ENCODE measurements around the gene EXT2. TPM values are rescaled to one million over a fixed set of nuclear protein-coding genes. Genes with fewer than 3 reads are reported as not detected.

The EXT2 gene
- total RNA-seq, 3 donors from 2014 or later (not counting 1 experiment from before 2014, with no cell fraction given) = 44.2 to 50.3 (median 45.8) TPM

DNA sequence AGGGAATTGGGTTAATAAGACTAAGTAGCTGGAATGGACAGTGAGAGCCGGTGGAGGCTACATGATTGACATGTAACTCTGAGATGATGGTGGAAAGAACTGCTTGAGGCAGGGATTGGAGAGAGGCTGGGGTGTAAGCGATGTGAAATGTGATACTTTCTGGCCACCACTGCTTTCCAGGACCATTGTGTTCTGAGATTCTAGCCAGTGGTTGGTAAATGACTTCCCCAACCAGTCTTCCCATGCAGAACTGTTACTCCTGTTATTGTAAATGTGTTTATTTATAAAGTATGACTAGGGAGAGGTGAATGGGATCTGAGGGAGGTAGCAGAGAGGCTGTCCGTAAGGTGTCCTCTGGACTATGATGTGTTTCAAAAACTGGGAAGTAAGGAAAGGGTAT, 18.1 kb downstream of the EXT2 start:
- H3K27ac ChIP-seq (ENCODE audit: low read length) = no peak overlapping the region
- no peak overlapping the region for H3K27ac Mint-ChIP-seq
- intact Hi-C loops (cut with micrococcal nuclease) = no loop called here
- no peaks in the 10 kb centered on the region for H3K9me3 Mint-ChIP-seq
- no peaks in the 10 kb centered on the region for H3K27me3 Mint-ChIP-seq (ENCODE audit: low read depth in 2 of 2)
- TF ChIP-seq, protein P1, sequence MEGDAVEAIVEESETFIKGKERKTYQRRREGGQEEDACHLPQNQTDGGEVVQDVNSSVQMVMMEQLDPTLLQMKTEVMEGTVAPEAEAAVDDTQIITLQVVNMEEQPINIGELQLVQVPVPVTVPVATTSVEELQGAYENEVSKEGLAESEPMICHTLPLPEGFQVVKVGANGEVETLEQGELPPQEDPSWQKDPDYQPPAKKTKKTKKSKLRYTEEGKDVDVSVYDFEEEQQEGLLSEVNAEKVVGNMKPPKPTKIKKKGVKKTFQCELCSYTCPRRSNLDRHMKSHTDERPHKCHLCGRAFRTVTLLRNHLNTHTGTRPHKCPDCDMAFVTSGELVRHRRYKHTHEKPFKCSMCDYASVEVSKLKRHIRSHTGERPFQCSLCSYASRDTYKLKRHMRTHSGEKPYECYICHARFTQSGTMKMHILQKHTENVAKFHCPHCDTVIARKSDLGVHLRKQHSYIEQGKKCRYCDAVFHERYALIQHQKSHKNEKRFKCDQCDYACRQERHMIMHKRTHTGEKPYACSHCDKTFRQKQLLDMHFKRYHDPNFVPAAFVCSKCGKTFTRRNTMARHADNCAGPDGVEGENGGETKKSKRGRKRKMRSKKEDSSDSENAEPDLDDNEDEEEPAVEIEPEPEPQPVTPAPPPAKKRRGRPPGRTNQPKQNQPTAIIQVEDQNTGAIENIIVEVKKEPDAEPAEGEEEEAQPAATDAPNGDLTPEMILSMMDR (IDR thresholded peaks at IDR 0.05) = no peak
- H3K36me3 Mint-ChIP-seq = peaks cover 23% of the 10 kb centered on the region
- no peak overlapping the region for H3K4me3 Mint-ChIP-seq
- no peak for ATAC-seq
- no peak for DNase-seq
- WGBS (ENCODE audit: insufficient coverage) = 99% methylated on average over 3 of the region's 3 CpGs
- peaks cover 56% of the 10 kb centered on the region for H3K36me3 ChIP-seq (ENCODE audit: control insufficient read depth, insufficient read depth, low read length)
- H3K4me3 ChIP-seq (ENCODE audit: low read length) = no peak overlapping the region
- H3K9me3 ChIP-seq (ENCODE audit: control insufficient read depth, insufficient read depth, low read length) = no peaks in the 10 kb centered on the region
- peaks cover 3% of the 10 kb centered on the region for H3K4me1 ChIP-seq (ENCODE audit: control insufficient read depth, insufficient read depth, low read length)
- H3K27me3 ChIP-seq (ENCODE audit: control insufficient read depth, insufficient read depth, low read length) = no peaks in the 10 kb centered on the region
- H3K4me1 Mint-ChIP-seq = peaks cover 9 to 20% of the 10 kb centered on the region in 2 donors

DNA sequence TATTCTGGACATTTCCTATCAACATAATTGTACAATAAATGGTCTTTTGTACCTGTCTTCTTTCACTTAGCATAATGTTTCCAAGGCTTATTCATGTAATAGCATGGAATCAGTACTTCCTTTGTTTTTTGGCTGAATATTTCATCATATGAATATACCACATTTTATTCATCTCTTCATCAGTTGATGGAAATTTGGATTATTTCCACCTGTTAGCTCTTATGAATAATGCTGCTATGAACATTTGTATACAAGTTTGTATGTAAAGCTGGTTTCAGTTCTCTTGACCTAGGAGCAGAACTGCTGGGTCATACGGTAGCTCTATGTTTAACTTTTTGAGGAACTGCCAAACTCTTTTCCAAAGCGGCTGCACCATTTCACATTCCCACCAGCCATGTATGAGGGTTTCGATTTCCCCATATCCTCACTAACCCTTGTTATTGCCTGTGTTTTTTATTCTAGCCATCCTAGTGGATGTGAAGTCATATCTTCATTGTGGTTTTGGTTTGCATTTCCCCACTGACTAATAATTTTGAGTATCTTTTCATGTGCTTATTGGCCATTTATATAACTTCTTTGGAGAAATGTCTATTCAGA, 20.9 kb downstream of the EXT2 start:
- WGBS (ENCODE audit: insufficient coverage) = 88% methylated on average over 1 of the region's 3 CpGs
- Mint-ChIP-seq H3K9me3 (no peaks in the 10 kb centered on the region), H3K4me1 (peaks cover 2 to 18% of the 10 kb centered on the region in 2 donors), H3K4me3 (no peak overlapping the region), H3K27me3 (ENCODE audit: low read depth in 2 of 2) (no peaks in the 10 kb centered on the region), H3K27ac (no peak overlapping the region), H3K36me3 (peaks cover 23% of the 10 kb centered on the region)
- Histone ChIP-seq H3K4me3 (ENCODE audit: low read length) (no peak overlapping the region), H3K27me3 (ENCODE audit: control insufficient read depth, insufficient read depth, low read length) (no peaks in the 10 kb centered on the region), H3K36me3 (ENCODE audit: control insufficient read depth, insufficient read depth, low read length) (peaks cover 57% of the 10 kb centered on the region), H3K9me3 (ENCODE audit: control insufficient read depth, insufficient read depth, low read length) (no peaks in the 10 kb centered on the region), H3K27ac (ENCODE audit: low read length) (no peak overlapping the region), H3K4me1 (ENCODE audit: control insufficient read depth, insufficient read depth, low read length) (no peaks in the 10 kb centered on the region)
- DNase-seq (no peak), ATAC-seq (no peak)
- TF ChIP-seq, protein P1 (IDR thresholded peaks at IDR 0.05) = no peak
- intact Hi-C loops (cut with micrococcal nuclease) = no loop called here

- ATAC-seq (no peak), DNase-seq (no peak)
- Mint-ChIP-seq H3K4me3 (no peak overlapping the region), H3K27ac (no peak overlapping the region), H3K9me3 (no peaks in the 10 kb centered on the region), H3K4me1 (peaks cover 9 to 11% of the 10 kb centered on the region in 2 donors), H3K27me3 (ENCODE audit: low read depth in 2 of 2) (no peaks in the 10 kb centered on the region), H3K36me3 (peaks cover 14% of the 10 kb centered on the region)
- Histone ChIP-seq H3K27ac (ENCODE audit: low read length) (no peak overlapping the region), H3K36me3 (ENCODE audit: control insufficient read depth, insufficient read depth, low read length) (peaks cover 41% of the 10 kb centered on the region), H3K27me3 (ENCODE audit: control insufficient read depth, insufficient read depth, low read length) (no peaks in the 10 kb centered on the region), H3K4me3 (ENCODE audit: low read length) (no peak overlapping the region), H3K4me1 (ENCODE audit: control insufficient read depth, insufficient read depth, low read length) (no peaks in the 10 kb centered on the region), H3K9me3 (ENCODE audit: control insufficient read depth, insufficient read depth, low read length) (no peaks in the 10 kb centered on the region)
- intact Hi-C loops (cut with micrococcal nuclease) = no loop called here
- 96% methylated on average over 4 of the region's 5 CpGs for WGBS (ENCODE audit: insufficient coverage)
- TF ChIP-seq, protein P1 (IDR thresholded peaks at IDR 0.05) = no peak
These were observed 24.7 kb downstream of the EXT2 start for GRCh38 chr11:44120169-44120568.

DNA sequence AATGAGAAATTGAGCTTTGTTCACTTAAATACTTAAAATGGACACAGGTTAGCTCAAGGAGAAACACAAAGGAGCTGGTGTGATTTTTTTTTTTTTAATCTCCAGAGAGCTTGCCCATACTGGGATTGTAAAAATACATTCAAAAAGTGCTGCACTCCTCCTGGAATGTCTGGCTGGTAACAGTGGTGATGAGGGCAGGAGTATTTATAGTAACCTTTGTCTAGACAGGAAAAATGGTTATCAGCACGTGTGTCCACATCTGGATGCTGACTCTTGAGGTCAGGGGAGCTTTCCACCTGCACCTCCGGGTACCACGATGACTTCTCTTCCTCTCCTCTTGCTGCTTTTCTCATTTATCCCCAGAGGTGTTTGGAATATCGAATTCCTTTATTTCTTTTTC, 30.1 kb downstream of the EXT2 start:
- no peaks in the 10 kb centered on the region for H3K27me3 Mint-ChIP-seq (ENCODE audit: low read depth in 2 of 2)
- ATAC-seq (no peak), DNase-seq (no peak)
- H3K4me1 Mint-ChIP-seq = peaks cover 9 to 11% of the 10 kb centered on the region in 2 donors
- no peak overlapping the region for H3K4me3 ChIP-seq (ENCODE audit: low read length)
- H3K4me1 ChIP-seq (ENCODE audit: control insufficient read depth, insufficient read depth, low read length) = no peaks in the 10 kb centered on the region
- H3K27ac ChIP-seq (ENCODE audit: low read length) = no peak overlapping the region
- TF ChIP-seq, protein P1 (IDR thresholded peaks at IDR 0.05) = no peak
- H3K27ac Mint-ChIP-seq = no peak overlapping the region
- intact Hi-C loops (cut with micrococcal nuclease) = no loop called here
- H3K36me3 Mint-ChIP-seq = peaks cover 27% of the 10 kb centered on the region
- H3K4me3 Mint-ChIP-seq = no peak overlapping the region
- WGBS (ENCODE audit: insufficient coverage) = 80% methylated on average over 3 of the region's 4 CpGs
- peaks cover 53% of the 10 kb centered on the region for H3K36me3 ChIP-seq (ENCODE audit: control insufficient read depth, insufficient read depth, low read length)
- no peaks in the 10 kb centered on the region for H3K9me3 Mint-ChIP-seq
- no peaks in the 10 kb centered on the region for H3K27me3 ChIP-seq (ENCODE audit: control insufficient read depth, insufficient read depth, low read length)
- no peaks in the 10 kb centered on the region for H3K9me3 ChIP-seq (ENCODE audit: control insufficient read depth, insufficient read depth, low read length)

All from natural killer cell (primary cell).